Esophagus muscularis mucosa (tissue), 4 donors: ENCODE data around the gene SLC25A13. TPM values are rescaled to one million over a fixed set of nuclear protein-coding genes. Genes with fewer than 3 reads are reported as not detected.
"Not testable (repeated sequence)": the region's sequence is repeated elsewhere in the genome, so short reads cannot be mapped to it uniquely, and the experiment has no call there.

ENCODE experiments used
- DNase-seq: peaks from one replicate; pipeline ENCODE4 v3.0.0-alpha.2; 2017; ENCODE audit errors: extremely low spot score
- H3K27ac ChIP-seq, 4 donors: fragments of 200-600 bp; sonication (generic); replicated peaks in 1 of 4; 1 replicate in 3 of 4; 2 replicates in 1 of 4; pipeline ENCODE4 v1.5.1; 2016 to 2019; ENCODE audit warnings: mild to moderate bottlenecking in 1 of 4
- H3K27me3 ChIP-seq, 4 donors: fragments of 200-600 bp; sonication (generic); one replicate each; pipeline versions ENCODE4 v1.5.1 to v1.6.0; 2016 to 2019
- H3K36me3 ChIP-seq, 4 donors: fragments of 200-600 bp; sonication (generic); one replicate each; pipeline ENCODE4 v1.5.1; 2016 to 2019
- H3K4me1 ChIP-seq, 4 donors: fragments of 200-600 bp; sonication (generic); one replicate each; pipeline ENCODE4 v1.5.1; 2016 to 2019
- H3K4me3 ChIP-seq, 4 donors: fragments of 200-600 bp; sonication (generic); 1 replicate in 2 of 4; 2 replicates in 2 of 4; pipeline ENCODE4 v1.5.1; 2016 to 2019; ENCODE audit warnings: mild to moderate bottlenecking in 4 of 4, moderate library complexity in 1 of 4
- H3K9me3 ChIP-seq, 4 donors: fragments of 200-600 bp; sonication (generic); 1 replicate in 3 of 4; 2 replicates in 1 of 4; pipeline ENCODE4 v1.5.1; 2016 to 2019
- EP300 ChIP-seq: sonication (generic); formaldehyde crosslinking; IDR thresholded peaks from one replicate; pipeline ENCODE4 v1.6.1; 2017; ENCODE audit warnings: antibody characterized with exemption
- POLR2A ChIP-seq: fragments of 450-650 bp; IDR thresholded peaks from one replicate; pipeline ENCODE4 v1.6.1; 2017; ENCODE audit warnings: antibody characterized with exemption, moderate library complexity, mild to moderate bottlenecking, low read depth
- POLR2AphosphoS5 ChIP-seq, 2 donors: sonication (generic); formaldehyde crosslinking; IDR thresholded peaks; one replicate each; pipeline ENCODE4 v1.6.1; 2017; ENCODE audit warnings: antibody characterized with exemption in 2 of 2
- WGBS: methylation state at CpG from one replicate; pipeline ENCODE4 v1.1.5; 2018; 5-methylcytosine and 5-hydroxymethylcytosine counted together
- intact Hi-C: fragments of 100-400 bp; cut with DNase I; formaldehyde crosslinking; loops from one replicate; pipeline ENCODE4 v1.15.1; 2023
- total RNA-seq, 4 donors: library from RNA; depleted of rRNA; stranded (reverse); fragments of >200 nt; gene quantifications; one replicate each; pipeline versions ENCODE4 v1.1.0 to v1.2.1, GENCODE V29; 2016
- TF ChIP-seq, protein P1 (sequence below), 3 experiments: fragments of 200-600 bp in 2 of 3; fragments of 450-650 bp in 1 of 3; sonication (generic) in 2 of 3; IDR thresholded peaks; one replicate each; pipeline ENCODE4 v1.5.1; 2017 to 2019; ENCODE audit warnings: antibody characterized with exemption in 3 of 3, mild to moderate bottlenecking in 2 of 3, moderate library complexity in 1 of 3

The SLC25A13 gene
- total RNA-seq, 4 donors from 2014 or later: 8.6 to 17.4 (median 14.4) TPM

DNA sequence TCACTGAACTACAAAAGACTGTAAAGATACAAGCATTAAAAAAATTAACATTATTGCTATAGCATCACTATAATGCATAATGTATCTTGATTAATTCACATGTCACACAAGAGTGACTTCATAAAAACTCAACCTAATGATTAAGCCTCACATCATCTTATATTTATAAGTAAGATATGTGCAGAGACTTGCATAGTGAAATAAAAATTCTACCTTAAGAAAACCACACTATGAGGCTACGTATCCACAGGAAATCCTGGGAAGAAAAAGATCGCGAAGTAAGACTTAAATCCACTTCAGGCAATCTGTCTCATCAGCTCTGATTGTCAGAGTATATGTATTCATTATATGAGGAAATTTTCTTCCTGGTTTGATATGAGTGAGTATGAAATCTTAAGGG lies 160.0 kb downstream of the SLC25A13 start:
- H3K4me3 ChIP-seq: no peak overlapping the region
- H3K36me3 ChIP-seq: peaks cover 0 to 56% (median 20%) of the 10 kb centered on the region in 4 donors
- DNase-seq: no peak
- H3K27me3 ChIP-seq: no peaks in the 10 kb centered on the region
- H3K4me1 ChIP-seq: no peaks in the 10 kb centered on the region
- no peaks in the 10 kb centered on the region for H3K9me3 ChIP-seq
- intact Hi-C loops: no loop called here
- no peak overlapping the region for H3K27ac ChIP-seq
- WGBS: 95% methylated on average over 3 of the region's 3 CpGs
- TF ChIP-seq, protein P1, sequence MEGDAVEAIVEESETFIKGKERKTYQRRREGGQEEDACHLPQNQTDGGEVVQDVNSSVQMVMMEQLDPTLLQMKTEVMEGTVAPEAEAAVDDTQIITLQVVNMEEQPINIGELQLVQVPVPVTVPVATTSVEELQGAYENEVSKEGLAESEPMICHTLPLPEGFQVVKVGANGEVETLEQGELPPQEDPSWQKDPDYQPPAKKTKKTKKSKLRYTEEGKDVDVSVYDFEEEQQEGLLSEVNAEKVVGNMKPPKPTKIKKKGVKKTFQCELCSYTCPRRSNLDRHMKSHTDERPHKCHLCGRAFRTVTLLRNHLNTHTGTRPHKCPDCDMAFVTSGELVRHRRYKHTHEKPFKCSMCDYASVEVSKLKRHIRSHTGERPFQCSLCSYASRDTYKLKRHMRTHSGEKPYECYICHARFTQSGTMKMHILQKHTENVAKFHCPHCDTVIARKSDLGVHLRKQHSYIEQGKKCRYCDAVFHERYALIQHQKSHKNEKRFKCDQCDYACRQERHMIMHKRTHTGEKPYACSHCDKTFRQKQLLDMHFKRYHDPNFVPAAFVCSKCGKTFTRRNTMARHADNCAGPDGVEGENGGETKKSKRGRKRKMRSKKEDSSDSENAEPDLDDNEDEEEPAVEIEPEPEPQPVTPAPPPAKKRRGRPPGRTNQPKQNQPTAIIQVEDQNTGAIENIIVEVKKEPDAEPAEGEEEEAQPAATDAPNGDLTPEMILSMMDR (IDR thresholded peaks at IDR 0.05): no peak
- TF ChIP-seq POLR2A: no peak
- no peak for TF ChIP-seq EP300

DNA sequence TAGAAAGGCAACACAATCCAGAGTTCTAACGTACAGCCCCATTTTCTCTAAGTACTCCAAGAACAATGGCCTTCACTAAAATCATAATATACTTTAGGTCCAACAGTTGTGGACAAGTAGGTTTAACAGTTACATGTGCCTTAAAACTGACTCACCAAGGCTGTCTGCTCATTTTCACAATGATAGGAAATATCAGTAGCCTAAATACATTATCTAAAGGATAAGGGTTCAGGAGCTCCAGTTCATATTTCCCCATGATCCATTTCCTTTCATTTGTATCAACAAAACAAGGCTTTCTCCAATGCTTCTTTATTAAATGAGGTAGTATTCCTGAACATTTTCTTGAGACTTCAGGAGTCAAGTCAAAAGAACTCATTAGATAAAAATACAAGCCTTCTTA lies 164.0 kb downstream of the SLC25A13 start:
- DNase-seq: no peak
- H3K27ac ChIP-seq: no peak overlapping the region
- WGBS: 90% methylated on average over 1 of the region's 1 CpG
- H3K4me1 ChIP-seq: no peaks in the 10 kb centered on the region
- intact Hi-C loops: no loop called here
- H3K4me3 ChIP-seq: no peak overlapping the region
- TF ChIP-seq, protein P1 (IDR thresholded peaks at IDR 0.05): no peak
- TF ChIP-seq POLR2A: no peak
- no peaks in the 10 kb centered on the region for H3K9me3 ChIP-seq
- peaks cover 0 to 44% (median 11%) of the 10 kb centered on the region in 4 donors for H3K36me3 ChIP-seq
- no peaks in the 10 kb centered on the region for H3K27me3 ChIP-seq

DNA sequence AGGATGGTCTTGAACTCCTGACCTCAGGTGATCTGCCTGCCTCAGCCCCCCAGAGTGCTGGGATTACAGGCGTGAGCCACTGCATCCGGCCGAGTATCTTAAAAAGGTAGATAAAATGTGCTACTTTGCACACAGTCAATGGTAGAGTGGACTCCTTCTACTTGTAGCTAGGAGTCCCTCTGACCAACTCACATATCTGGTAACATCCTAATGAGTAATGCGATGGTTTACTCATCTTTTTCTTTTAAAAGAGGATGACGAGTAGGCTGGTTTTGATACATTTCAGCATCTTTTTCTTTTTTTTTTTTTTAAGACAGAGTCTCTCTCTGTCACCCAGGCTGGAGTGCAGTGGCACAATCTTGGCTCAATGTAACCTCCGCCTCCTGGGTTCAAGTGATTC lies 167.4 kb downstream of the SLC25A13 start:
- 91% methylated on average over 6 of the region's 6 CpGs for WGBS
- H3K27me3 ChIP-seq, H3K27ac ChIP-seq, DNase-seq, H3K4me1 ChIP-seq, H3K9me3 ChIP-seq, intact Hi-C loops, H3K4me3 ChIP-seq: not testable (repeated sequence)
- peaks cover 0 to 40% (median 11%) of the 10 kb centered on the region in 4 donors for H3K36me3 ChIP-seq

DNA sequence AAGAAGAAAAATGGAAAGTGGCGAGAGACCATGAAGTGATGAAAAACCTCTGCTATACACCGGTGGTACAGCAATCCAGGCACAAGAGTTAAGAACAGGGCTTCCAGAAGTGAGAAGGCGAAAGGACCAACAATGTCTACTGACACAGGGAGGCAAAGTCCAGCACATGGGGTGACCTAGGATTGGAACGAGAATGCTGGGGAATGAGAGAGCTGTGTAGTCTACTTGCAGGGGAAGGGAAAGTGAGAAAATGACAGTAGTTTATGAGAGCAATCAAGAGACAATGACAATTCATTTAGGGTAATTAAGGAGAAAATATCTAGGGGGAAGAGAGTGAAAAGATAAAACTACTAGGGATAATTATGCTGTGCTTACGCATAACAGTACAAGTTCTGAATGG lies 169.2 kb downstream of the SLC25A13 start:
- WGBS: 95% methylated on average over 5 of the region's 5 CpGs
- no peak for DNase-seq
- Histone ChIP-seq H3K9me3 (no peaks in the 10 kb centered on the region), H3K4me1 (no peaks in the 10 kb centered on the region), H3K4me3 (no peak overlapping the region), H3K27ac (no peak overlapping the region), H3K27me3 (no peaks in the 10 kb centered on the region), H3K36me3 (peaks cover 0 to 44% (median 16%) of the 10 kb centered on the region in 4 donors)
- intact Hi-C loops: no loop called here
- TF ChIP-seq POLR2A: no peak
- TF ChIP-seq POLR2AphosphoS5 (IDR thresholded peaks at IDR 0.05): no peak
- TF ChIP-seq, protein P1 (IDR thresholded peaks at IDR 0.05): no peak
- TF ChIP-seq EP300: no peak

DNA sequence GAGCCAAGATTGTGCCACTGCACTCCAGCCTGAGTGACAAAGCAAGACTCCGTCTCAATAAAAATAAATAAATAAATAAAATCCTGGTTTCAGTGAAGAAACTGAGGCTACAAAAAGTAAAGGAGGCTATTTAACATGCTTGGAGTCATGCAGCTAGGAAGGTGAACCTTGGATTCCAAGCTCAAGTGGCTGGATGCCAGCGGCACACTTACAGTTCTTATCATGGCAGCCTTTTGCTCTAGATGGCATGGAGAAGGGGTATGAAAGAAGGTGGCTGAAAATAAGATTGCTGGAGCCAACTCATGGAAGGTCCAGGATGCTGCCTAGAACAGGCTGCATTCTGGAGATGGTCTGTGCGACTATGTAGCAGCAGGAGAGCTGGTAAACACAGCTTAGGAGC lies 170.0 kb downstream of the SLC25A13 start:
- TF ChIP-seq EP300: no peak
- TF ChIP-seq POLR2AphosphoS5 (IDR thresholded peaks at IDR 0.05): no peak
- TF ChIP-seq, protein P1 (IDR thresholded peaks at IDR 0.05): no peak
- no peak for TF ChIP-seq POLR2A
- DNase-seq: no peak
- H3K4me1 ChIP-seq: no peaks in the 10 kb centered on the region
- intact Hi-C loops: no loop called here
- H3K27ac ChIP-seq: no peak overlapping the region
- H3K9me3 ChIP-seq: no peaks in the 10 kb centered on the region
- 100% methylated on average over 3 of the region's 3 CpGs for WGBS
- H3K27me3 ChIP-seq: no peaks in the 10 kb centered on the region
- H3K4me3 ChIP-seq: no peak overlapping the region
- peaks cover 0 to 38% (median 13%) of the 10 kb centered on the region in 4 donors for H3K36me3 ChIP-seq
